Left forelimb (tissue), 1 donor: ENCODE measurements around the gene ATP2C2.
A peak's percentile ranks its signal among the peaks of the same experiment; 100 is the strongest.

ENCODE experiments used
- DNase-seq: peaks from one replicate; pipeline ENCODE4 v3.0.0-alpha.2; 2018; ENCODE audit warnings: low spot score

Gene ATP2C2

DNA sequence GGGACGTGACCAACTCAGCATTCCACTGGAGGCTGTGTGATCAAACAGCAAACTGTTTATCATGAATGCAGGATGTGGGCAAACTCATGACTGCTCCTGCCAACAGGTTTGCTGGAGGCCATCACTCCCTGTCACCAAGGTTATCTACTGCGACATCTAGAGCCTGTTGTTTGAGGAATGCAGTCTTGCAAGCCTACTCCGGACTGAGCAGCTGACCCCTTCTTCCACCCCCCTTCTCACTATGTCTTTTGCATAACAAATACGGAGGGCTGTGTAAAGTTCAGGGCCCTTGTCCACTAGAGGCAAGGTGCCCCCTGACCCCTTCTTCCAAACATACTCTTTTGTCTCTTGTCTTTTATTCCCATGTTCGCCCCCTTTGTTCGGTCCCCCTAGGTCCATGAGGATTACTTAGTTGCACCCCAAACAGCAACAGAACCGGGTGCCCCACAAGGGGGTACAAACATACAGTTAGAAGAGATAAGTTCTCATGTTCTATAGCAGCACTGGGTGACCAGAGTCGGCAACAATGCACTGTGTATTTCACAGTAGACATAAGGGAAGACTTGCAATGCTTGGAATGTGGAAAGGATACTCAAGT lies 107.4 kb downstream of the ATP2C2 start:
- DNase-seq = no peak

DNA sequence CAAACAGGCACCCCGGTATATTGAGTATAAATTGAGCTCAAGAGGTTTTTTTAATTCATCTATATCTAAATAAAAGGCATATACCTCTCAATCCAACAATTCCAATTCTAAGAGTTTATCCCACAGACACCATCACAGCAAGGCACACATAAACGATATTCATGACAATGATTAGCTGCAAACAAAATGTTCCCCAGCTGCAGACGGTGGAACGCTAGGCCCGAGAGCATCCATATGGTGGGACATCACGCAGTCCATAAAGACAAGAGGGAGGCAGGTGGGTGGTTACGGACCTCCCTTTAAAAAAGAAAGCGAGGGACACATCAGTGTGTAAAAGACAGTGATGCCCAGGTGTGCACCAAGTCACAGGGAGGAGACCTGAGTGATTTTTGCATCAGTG lies 108.1 kb downstream of the ATP2C2 start:
- no peak for DNase-seq

DNA sequence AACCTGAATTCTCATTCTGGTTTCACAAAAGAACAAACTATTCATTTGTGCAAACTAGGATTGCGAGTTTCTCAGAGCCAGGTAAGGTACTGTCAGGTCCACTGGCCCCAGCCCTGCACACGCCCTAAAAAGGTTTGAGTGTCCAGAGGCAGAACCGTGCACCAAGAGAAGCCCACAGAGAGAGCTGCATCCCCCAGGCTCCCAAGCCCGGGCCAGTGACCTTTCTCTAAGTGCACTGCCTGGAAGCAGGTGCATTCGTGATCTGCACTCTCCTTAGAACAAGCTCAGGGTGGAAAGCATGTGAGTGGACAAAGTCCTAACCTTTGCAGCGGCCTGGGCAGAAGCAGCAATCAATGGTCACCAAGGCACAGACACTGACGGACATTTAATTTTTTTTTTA lies 109.3 kb downstream of the ATP2C2 start:
- DNase-seq = no peak

DNA sequence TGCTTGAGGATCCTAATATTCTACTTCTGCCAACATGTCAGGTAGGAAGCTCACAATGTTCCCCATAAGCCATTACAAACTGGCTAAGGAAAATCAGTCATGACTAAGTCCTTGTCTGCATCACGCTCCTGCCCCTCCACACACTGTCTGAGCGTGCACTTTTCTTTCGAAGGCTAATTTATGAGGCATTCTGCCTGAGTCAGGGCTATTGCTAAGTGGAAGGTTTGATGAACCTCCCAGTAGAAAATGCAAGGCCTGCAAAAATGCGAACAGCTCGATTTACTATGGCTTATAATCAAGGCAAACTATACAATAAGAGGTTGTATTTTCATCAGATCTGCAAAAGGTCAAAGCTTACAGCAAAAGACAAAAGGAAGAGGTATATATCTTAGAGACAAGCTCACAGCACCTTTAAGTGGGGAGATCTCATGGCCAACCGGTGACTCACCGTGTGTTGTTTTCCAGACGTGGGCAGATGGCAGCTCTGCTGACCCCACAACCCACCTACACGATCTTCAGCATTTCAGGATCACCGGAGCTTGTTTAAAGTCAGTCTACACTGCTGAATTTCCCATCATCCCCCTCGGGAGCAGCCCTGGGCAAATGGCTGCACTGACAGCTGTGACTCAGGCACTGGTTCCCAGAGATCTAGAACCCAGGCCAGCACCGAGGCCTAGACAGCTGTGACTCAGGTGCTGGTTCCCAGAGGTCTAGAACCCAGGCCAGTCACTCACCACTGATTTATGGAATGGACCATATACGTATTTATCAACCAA lies 110.0 kb downstream of the ATP2C2 start:
- DNase-seq = no peak

DNA sequence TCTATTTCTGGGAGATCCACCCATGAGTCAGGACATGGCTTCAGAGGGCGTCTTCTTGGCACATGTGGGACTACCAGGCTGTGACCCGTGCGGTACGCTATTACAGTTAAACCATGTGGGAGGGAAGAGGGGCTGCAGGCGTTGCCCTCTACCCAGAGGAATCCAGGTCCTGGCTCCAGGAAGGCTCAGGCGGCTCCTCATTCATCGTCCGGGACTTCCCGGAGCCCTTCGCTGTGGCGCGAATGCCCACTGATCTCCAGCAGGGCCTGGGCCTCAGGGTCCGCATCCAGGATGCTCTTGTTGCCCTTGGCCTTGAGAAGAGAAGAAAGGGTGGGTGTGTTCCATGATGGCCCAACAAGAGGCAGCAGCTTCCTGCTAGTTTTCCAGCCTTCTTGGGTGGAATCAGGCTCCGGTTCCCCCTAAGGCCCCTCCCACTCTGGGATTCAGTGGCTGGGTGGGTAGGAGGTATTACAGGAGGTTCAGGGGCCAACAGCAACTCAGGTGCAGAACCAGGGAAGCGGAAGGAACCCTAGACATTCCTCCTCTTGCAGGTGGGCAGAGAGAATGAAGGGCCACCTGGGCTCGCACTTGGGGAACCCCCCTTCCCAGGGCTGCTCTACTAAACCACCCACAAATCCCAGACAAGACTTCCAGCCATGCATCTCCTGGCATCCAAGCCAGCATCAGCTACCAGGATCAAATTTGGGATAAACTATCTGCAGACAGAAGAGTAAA lies 111.5 kb downstream of the ATP2C2 start:
- DNase-seq = no peak

DNA sequence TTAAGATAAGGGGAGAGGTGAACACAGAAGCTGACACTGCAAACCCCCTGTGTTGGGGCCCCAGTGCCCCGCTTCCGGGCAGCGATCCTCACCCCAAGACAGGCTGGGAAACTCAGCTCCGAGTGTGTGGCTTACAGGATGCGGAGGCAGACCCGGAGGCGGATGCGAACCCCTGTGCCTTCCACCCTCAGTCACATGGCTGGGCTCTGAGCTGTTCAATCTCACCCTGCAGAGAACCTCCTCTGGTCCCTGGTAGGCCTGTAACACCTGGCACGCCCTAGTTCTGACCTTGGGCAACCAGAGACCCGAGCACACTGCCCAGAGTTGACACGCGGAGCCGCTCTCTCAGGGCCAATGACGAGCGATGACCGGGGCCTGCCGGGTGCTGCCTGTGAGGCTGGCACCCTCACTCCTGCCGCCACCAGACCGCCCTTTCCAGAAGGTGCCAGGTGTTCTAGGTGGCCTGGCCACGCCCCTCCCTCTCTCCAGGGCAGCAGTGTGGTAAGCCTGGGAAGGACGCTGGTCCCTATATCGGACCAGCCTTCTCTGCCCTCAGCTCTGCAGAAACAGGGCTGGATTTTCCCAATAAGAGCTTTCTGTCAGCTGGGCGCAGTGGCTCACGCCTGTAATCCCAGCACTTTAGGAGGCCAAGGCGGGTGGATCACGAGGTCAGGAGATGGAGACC lies 112.9 kb downstream of the ATP2C2 start:
- DNase-seq = no peak

DNA sequence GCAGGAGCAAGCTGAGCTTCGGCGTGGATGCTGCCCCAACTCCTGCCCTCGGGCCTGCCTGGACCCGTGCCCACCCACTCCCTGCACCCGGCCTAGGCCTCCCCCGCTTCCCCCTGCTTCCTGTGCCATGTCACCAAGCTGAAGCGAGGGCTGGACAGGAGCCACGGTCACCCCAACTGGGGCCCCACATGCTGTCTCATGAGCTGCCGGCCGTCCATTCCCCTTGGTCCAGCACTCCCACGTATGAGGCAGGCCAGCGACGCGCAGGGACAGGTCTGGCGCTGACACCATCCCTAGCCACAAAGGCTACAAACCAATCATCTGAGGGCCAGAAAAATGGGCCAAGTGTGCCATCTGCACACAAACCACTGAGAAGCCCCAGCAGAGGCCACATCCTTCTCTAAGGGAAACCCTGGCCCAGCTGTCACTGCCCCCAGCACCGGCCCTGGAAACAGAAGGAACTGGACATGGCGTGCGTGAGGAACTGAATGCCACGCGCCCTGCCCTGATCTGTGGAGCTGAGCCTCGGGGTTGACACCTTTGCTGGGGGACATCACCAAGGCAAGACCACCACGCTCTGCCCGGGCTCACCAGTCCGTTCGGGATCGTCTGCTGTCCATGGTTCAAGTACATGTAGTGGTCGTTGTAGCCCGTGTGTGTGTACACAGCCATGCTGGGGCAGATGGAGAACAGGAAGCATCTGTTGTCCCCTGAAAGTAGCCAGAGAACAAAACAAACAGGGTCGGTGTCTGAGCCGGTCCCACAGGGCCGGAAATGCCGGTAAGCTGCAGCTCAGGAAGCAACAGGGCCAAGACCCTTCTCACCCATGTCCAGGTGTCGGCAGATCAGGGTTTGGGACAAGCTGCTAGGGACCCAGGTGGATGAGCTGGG lies 113.9 kb downstream of the ATP2C2 start:
- no peak for DNase-seq

DNA sequence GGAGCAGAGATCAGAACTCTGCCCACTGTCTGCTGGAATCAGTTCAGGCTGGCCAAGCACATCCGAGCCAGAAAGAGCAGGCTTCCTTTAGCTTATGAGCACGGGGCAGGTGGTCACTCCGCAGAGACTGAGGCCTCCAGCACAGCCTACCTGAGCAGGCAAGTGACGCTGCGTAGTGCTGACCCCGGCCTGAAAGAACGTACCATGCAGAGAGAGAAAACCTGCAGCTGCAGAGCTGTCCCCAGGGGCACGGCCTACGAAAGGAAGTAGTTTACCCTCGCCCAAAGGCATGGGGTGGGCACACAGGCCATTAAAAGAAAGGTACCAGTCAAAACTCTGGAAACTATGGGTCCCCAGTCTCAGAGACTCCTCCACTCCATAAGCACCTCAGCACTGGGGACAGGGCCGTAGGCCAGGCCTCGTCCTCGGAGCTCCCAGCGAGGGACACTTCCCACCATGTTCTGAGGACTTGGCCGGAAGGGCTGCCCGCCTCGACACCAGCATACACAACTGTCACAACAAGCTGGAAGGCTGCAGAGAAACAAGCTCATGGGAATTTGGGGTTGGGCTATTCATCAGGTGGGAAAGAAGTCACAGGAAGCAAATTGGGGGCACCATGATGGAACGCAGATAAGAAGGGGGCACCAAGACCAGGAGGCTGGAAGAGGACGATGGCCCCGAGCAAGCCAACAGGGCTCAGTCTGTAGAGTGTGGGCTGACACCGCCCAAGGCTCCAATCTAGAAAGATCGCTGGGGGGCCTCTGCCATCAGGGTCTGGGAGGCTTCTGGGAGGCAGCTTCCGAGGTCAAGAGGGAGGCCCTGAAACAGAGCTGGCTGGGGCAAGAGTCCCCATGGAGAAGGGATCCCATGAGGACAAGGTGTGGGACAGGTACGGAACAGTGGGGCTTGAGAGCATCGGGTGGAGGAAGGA lies 114.9 kb downstream of the ATP2C2 start:
- DNase-seq = no peak

DNA sequence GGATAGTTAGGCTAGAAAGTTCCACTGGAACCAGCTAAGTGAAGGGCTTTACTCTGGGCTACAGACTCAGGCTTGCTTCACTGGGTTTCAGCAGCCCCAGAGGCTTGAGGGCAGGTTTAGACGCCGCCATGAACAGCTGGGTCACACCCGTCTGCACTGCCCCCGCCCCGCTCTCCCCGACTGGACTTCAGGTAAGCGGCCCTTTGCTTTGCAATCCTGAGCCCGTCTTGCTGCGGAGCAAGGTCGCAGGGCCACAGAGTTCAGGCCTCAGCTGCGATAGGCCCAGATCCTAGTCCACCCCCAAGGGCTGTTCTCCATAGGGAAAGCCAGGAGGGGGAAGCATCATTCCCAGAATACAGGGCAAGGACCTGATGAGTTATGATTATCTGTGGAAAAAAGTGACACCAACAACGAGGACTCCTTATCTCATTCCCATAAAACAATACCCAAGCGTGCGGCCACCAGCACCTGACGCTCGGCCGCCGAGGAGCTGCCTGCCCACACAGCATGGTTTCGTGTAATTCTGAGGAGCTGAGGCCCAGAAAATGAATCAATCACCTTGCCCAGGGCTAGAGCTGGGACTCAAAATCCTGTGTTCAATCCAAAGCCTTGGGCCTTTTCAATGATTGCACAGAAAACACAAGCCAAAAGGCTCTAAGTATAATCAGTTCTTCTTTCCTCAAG lies 115.7 kb downstream of the ATP2C2 start:
- no peak for DNase-seq

DNA sequence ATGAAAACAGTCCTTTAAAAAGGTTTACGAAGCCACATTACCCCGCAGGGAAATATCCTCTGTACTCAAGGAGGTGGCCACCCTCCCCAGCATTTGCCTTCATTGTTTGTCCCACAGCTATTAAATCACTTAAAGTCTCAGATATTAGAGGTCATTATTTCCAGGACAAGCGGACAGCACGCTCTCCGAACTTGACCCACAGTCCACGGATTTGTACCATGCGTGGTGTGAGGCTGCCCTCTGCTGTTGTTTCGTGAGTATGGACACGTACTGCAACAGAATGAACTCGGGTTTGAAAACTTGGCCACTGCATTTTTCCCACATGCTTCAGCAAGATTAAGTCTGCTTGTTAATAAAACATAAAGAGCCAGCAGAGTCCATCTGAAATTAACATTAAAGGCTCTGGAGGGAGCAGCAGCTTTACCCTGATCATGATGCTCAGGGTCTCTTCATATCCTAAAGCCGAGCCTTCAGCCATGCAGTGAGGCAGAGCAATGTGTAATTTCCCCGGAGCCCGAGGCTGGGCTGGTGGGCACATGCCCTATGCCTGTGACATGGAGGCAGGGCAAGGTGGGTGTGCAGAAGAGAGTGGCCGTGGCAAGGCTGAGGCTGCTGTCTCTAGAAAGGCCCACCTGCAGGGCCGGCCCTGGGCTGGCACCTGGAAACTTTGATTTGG lies 116.4 kb downstream of the ATP2C2 start:
- no peak for DNase-seq

DNA sequence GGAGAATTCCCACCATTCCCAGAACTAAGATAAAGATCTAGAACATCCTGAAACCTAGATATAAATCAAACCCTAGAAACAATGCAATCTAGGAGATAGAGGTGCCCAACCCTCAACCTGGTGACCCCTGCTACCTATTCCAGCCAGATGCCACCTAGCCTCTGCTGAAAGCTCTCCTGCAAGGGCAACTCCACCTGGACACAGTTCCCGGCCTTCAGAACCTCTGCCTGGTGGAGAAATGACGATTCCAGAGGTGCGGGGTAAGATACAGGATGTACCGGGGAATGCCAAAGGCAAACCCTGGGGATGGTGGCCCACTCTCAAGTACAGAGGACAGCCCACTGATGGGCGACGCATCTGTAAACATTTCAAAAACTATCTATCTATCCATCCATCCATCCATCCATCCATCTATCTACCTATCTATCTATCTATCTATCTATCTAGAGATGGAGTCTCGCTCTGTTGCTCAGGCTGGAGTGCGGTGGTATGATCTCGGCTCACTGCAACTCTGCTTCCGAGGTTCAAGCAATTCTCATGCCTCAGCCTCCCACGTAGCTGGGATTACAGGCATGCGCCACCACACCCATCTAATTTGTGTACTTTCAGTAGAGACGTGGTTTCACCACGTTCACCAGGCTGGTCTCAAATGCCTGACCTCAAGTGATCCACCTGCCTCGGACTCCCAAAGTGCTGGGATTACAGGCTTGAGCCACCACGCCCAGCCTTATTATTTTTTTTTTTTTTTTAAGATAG lies 117.1 kb downstream of the ATP2C2 start:
- no peak for DNase-seq

DNA sequence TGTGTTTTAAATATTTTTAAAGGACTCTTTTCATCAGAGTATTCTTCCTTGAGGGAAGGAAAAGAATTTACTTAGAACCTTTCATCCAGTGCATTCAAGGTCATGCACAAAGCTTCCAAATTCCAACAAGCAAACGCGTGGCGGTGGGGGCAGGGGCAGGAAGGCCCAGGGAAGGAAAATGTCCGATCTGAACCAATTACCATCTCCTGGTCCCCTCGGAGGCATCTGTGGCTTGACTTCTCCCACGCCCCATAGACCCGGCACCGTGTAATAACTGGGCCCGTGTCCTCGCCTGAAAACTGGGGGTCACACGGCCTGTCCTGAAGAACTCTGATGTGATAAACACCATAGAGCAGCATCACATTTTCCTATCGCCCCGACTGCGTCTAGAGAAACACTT lies 117.8 kb downstream of the ATP2C2 start:
- no peak for DNase-seq

DNA sequence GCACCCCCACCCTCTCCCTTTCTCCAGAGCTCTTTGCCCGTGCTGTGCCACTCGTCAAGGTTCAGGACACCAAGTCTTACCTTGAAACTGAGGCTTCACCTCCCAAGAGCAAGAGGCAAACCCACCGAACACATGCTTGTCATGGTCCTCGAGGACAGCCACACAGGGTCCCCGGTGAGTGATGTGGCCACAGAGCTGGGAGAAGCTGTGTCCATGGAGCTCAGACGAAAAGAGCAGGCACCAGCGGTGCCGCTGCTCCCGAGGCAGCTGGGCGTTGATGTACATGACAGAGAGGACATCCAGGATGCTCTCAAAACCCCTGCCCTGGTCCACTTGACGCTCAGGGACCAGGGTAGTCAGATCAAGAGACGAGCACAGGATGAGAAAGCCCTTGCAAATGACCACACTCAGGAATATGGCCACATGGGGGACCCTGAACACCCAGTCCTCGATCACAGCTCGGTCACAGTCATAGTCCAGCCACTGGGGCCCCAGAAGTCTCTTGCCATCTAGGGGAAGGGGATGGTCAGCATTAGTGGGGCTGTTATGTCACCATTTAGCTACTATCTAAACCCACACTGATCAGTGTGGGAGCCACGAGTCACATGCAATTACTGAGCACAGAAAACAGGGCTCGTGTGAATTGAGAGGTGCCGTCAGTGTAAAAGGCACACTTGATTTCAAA lies 118.4 kb downstream of the ATP2C2 start:
- DNase-seq = no peak

DNA sequence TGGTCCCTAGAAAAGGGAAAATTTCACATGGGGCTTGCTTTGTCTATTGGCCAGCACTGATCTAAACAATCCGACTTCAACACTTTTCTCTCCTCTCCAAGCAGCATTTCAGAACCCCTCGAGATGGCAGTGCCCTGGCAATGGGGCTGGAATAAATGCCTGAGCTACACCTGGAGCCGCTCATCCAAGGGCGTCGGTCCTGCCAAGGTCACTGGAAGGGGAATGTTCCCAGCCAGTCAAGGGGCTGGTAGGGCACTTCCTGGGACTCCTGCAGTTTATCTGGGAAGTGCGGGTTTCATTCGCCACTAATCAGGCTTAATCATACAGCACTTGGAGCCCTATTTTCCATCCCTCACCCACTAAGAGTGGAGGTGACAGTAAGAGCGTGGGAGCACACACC lies 119.0 kb downstream of the ATP2C2 start:
- DNase-seq = no peak

DNA sequence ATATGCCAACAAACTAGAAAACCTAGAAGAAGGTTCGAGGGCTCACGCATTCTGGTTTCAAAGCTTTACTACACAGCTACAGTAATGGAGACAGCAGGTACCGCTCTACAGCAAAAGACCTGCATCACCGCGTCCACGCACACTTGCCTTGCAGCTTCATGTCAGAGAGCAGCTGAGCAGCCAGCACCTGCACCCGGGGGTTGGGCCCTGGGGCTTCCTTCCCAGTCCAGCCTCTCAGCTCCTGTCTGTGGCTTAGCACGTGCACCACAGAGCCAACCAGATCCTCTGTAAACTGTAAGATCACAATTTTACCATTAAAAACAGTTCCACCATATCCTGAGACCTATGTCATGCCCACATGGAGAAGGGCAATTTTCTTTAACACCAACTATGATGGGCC lies 120.8 kb downstream of the ATP2C2 start:
- no peak for DNase-seq

DNA sequence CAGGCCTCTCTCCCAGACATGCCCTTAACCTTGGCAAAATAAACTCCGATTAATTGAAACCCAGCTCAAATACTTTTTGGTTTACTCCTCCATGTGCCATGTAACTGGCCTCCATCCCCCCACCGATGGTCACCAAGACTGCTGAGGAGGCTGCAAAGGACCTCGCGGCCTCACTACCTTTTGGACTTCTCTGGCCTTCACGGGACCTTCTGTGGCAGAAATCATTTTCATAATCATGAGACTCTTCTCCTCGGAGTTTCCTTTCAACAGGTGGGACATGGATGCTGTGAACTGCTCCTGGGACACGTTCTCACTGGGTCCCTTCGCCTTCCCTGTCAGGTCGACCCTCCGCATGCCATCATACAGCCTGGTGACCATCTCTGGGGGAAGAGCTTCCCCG lies 127.2 kb downstream of the ATP2C2 start:
- peak; percentile 46 for DNase-seq

DNA sequence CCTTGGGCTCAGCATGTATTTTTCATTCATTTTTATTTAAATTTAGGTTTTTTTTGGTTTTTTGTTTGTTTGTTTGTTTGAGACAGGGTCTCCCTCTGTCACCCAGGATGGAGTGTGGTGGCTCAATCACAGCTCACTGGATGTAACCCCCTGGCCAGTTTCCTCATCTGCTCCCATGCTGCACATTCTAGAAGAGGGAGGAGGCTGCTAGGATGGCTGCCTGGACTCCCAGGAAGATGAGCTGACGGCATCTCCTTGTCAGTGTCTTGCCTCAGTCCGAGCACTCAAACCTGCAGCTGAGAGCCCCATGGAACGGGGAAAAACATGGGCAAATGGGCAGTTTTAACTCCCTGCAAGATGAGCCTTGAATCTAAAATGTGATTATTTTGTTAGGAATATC lies 128.7 kb downstream of the ATP2C2 start:
- no peak for DNase-seq
